Activated CD4-positive, alpha-beta T cell treated with anti-CD3 and anti-CD28 coated beads, Interleukin-2, Interleukin-6, amounts not matched to agents 100 ng/mL and 50 ng/mL, durations not matched to agents 16 hours and 8 hours (primary cell): ENCODE data around the gene HNRNPM.
"Not testable (repeated sequence)": the region's sequence is repeated elsewhere in the genome, so short reads cannot be mapped to it uniquely, and the experiment has no call there.

Experiments used
- DNase-seq: peaks from one replicate; pipeline ENCODE4 v3.0.0-alpha.2; 2020

The HNRNPM gene

DNA sequence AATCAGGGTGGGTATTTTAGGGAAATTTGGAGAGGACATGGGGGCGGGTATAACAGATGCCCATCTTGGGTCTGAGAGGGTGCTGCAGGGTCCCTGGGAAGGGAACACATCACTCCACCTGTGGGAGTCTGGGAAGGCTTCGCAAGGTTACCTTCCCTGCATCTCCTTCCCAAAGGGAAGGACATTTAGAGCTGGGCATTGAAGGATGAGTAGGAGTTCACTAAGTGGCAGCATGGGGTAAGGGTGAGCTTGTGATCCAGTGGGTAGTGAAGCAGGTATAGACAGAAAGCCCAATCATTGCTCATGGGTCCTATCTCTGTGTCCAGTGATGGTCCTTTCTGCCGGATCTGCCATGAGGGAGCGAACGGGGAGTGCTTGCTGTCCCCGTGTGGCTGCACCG, 18.5 kb upstream of the HNRNPM start:
- DNase-seq = no peak

GRCh38 chr19:8429044-8429443, 15.7 kb upstream of the HNRNPM start:
- no peak for DNase-seq

GRCh38 chr19:8429826-8430225, 14.9 kb upstream of the HNRNPM start:
- DNase-seq = no peak

- DNase-seq = no peak
Measured at GRCh38 chr19:8430650-8431049, 14.1 kb upstream of the HNRNPM start.

DNA sequence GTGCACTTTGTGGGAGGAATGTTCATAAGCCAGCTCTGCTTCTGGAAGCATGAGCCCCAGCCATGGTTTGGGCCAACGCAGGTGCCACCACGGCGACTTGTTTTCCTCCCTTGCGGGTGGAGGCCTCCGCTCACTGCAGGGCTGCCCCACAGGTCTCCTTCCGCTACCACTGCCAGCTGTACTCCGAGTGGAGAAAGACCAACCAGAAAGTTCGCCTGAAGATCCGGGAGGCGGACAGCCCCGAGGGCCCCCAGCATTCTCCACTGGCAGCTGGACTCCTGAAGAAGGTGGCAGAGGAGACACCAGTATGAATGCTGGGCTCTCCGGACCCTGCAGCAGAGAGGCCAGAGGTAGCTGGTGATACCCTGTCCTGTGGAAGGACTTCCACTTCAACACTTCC, 6.5 kb upstream of the HNRNPM start:
- DNase-seq = no peak

DNA sequence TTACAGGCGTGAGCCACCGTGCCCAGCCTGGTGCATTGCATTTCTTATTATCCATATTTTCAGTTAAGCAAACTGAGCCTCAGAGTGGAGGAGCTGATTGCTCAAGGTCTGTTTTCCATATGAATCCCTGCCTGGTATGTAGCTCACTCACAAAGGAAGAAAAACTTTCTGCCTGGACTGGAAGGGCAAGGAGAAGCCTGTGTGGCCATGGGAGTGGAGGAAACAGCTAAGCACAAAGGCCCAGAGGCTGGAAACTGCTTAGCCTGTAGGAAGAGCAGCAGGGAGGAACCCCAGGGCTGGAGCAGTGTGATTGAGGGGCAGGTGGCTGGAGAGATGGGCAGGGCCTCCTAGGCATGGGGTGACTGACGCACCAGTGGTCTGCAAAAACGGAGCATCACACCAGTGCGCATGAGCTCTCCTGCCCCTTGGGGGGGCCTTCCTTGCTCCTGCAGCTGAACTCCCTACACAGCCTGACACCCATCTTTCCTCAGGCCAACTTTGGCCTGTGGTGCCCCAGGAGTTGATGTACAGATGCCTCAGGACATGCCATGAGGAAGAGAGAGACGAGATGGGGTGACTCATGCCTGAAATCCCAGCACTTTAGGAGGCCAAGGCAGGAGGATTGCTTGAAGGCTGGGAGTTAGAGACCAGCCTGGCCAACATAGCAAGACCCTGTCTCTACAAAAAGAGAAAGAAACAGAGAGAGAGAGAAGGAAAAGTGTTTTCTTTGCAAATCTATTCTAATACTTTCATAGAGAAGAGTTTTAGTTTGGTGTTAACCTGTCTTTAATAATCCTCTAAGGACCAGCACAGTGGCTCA, 2.8 kb upstream of the HNRNPM start:
- DNase-seq = no peak

DNA sequence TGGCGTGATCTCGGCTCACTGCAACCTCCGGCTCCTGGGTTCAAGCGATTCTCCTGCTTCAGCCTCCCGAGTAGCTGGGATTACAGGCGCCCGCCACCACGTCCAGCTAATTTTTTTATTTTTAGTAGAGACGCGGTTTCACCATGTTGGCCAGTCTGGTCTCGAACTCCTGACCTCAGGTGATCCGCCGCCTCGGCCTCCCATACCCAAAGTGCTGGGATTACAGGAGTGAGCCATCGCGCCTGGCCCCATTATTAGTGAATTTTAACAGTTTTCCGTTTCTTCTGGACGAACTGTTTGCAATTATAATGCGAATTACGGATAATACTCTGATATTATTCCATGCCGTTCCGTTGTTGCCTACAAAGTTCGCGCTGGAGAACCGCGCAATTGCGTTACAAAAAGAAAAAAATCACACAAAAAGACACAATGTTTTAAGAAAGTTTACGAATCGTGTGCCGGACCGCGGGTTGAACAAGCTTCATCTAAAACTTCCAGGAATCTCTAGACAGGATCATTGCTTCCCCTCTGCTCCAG, 567 bp upstream of the HNRNPM start:
- DNase-seq = not testable (repeated sequence)

- peak; percentile 59 for DNase-seq
Measured at GRCh38 chr19:8445488-8446001, 770 bp downstream of the HNRNPM start.

DNA sequence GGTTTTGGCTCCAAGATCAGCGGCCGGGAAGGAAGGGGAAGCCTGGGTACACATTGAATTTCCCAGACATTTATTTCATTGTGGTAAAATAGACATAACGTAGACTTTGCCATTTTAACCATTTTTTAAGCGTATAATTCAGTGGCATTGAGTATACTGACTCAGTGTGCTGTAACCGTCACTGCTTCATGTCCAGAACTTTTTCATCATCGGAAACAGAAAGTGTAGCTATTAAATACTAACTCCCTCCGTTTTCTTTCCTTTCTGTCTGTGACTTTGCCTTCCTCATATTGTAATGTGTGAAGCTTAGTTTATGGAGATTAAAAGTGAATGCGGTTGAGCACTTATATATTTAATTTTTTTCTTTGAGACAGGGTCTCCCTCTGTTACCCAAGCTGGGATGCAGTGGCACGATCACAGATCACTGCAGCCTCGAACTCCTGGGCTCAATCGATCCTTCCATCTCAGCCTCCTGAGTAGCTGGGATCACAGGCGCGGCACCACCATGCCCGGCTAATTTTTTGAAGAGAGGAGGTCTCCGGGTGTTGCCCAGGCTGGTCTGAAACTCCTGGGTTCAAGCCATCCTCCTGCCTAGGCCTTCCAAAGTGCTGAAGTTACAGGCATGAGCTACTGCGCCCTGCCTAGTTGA, 1.4 kb downstream of the HNRNPM start:
- DNase-seq = no peak

DNA sequence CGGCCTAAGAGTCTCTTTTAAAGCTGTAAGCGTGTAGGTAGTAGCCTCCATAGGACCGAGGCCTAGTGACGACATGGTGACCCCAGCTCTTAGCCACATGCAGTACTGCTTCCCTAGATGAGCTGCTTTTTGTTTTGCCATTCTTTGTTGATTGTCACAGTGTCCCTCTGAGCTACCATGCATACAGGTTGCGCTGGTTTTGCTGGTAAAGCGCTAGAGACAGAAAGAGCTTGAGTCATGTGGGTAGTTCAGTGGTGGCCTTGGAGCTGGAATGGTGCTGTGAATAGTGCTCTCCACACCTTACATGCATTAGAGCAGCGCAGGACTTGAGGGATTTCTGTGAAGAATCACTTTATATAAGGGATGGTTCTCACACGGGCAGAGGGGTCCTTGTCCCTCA, 5.1 kb downstream of the HNRNPM start:
- peak; percentile 17 for DNase-seq

- no peak for DNase-seq
Measured at GRCh38 chr19:8451377-8451776, 6.6 kb downstream of the HNRNPM start.

DNA sequence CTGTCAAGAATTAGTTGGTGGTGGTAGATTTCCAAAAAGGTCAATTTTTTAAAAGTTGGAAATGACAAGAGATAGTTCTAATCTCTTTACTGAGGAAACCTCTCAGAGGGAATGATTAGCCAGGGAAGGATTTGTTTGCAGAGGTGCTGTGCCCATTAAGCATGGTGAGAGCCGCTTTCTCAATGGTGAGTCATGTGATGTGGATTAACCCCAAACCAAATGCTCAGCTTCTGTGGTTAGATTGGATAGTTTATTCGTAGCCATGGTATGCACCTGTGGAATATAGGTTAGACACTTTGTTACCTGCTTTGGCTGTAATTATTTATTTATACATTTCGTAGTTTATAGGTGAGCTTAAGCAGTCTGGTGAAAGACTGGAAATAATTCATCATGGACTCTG, 7.1 kb downstream of the HNRNPM start:
- DNase-seq = peak; percentile 32

GRCh38 chr19:8452446-8453123, 7.8 kb downstream of the HNRNPM start:
- no peak for DNase-seq

DNA sequence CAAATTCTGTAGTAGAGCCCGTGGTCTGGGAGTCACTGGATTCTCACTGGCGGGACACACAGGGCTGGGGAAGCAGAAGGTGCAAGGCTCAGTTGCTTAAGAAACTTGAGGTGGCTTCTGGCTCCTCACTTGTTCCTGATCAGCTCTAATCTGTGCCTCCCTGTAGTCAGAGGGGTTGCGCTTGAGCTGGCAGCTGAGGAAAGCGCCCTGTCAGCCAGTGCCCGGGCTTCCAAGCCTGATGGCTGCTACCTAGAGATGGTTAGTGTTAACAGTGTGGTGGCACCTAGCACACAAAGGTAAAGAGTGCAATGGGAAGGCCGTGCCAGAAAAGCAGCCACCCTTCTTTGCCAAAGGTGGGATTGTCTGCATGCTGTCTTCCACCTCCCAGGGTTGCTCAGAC, 8.8 kb downstream of the HNRNPM start:
- DNase-seq = no peak

DNA sequence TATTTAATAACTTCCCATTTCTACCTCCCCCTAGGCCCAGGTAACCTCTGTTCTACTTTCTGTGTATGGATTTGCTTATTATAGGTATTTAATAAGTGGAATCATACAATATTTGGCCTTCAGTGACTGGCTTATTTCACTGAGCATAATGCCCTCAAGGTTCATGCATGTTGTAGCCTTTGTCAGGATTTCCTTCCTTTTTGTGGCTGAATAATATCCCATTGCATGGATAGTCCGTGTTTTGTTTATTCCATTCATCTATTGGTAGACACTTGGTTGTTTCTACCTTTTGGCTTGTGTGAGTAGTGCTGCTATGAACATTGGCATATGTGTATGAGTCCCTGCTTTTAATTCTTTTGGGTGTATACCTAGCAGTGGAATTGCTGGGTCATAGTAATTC, 9.4 kb downstream of the HNRNPM start:
- no peak for DNase-seq

DNA sequence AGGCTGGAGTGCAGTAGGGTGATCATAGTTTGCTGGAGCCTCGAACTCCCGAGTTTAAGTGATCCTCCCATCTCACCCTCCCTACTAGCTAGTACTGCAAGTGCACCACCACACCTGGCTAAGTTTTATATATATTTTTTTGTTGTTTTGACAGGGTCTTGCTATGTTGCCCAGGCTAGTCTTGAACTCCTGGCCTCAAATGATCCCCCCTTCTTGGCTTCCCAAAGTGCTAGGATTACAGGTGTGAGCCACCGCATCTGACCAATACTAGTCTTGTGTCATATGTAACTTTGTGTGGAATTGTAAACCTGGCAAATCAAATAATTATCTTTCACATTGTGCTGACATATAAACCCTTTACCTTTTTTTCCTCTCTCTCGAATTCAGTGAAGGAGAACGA, 10.2 kb downstream of the HNRNPM start:
- DNase-seq = no peak

DNA sequence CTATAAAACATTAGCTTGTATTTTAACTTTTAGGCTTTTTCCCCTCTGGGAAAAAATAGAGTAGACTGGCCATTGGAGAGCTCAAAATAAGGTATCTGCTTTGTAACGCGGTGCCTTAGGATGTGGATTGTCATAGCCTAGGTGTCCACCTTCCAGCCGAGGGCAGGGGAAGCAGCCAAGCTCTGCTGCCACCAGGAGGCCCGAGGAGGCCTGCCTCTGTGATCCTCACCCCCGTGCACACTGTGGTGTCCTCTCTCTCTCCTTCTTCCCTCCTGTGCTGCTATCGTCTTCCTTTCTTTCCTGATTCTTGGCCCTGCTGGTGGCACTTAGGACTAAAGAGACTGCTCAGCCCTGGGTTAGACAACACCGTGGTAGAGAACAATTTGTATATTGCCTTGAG, 11.3 kb downstream of the HNRNPM start:
- no peak for DNase-seq

DNA sequence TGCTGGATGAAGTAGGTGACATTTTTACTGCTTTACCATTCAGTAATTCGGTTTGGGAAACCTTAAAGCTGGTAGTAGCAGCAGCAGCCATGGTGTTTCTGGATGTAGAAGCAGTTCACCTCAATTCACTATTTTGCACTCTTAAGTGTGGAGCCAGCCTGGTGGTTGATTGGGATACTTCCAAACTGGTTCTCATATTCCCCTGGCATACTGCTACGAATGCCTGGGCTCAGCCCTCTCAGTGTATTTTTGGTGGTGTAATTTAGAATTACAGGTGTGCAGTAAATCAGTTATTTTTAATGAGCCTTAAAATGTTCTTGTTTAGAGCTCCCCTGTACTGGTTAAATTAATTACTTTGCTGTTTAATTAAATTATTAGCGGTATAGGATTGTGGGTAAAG, 12.4 kb downstream of the HNRNPM start:
- no peak for DNase-seq

- DNase-seq = peak; percentile 44
Measured at GRCh38 chr19:8457827-8458226, 13.1 kb downstream of the HNRNPM start.

- DNase-seq = no peak
Measured at GRCh38 chr19:8458380-8458779, 13.6 kb downstream of the HNRNPM start.

DNA sequence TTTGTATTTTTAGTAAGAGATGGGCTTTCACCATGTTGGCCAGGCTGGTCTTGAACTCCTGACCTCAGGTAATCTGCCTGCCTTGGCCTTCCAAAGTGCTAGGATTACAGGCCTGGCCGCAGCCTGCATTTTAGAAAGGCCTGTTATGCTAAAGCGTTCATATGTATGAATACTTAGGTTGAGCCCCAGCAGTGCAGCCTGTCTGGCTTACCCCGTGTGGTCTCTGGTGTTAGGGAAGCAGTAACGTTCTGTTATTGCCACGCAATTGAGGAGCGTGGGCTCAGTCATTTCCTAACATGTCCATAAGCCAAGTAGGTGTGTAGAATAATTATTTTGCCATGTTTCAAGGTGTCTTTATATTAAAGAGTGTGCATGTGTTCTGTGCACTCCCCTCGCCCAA, 14.3 kb downstream of the HNRNPM start:
- DNase-seq = no peak

- DNase-seq = no peak
Measured at GRCh38 chr19:8459520-8460270, 14.9 kb downstream of the HNRNPM start.
